Endothelial cell of umbilical vein (primary cell): ENCODE results near the gene ZNF205. TPM values are rescaled to one million over a fixed set of nuclear protein-coding genes. Genes with fewer than 3 reads are reported as not detected.

Experiments used
- BruUV-seq: library from RNA; stranded (reverse); fragments of 400-500 nt; replicated peaks from 2 replicates; lab custom pipeline; 2021; lab: Mats Ljungman, UMichigan
- CTCF ChIA-PET: fragments of 300-600, 350-600 bp; sonication (Branson Sonifier 250); formaldehyde crosslinking; loops from one replicate; lab custom pipeline; 2021; ENCODE audit warnings: antibody characterized with exemption, inconsistent platforms; lab: Charles Lee
- POLR2A ChIA-PET: fragments of 300-600, 350-600 bp; sonication (Branson Sonifier 250); formaldehyde crosslinking; loops from one replicate; lab custom pipeline; 2021; ENCODE audit warnings: antibody characterized with exemption, inconsistent platforms; lab: Charles Lee
- DNase-seq: peaks from one replicate; pipeline ENCODE4 v3.0.0-alpha.2; 2011; ENCODE audit warnings: low read depth, low spot score
- FAIRE-seq: peaks from 2 replicates; lab custom pipeline; 2011; peaks lifted over from hg19 to GRCh38; lab: Jason Lieb, UNC
- H2AFZ ChIP-seq: 2 replicates; pipeline ENCODE4 v1.6.0; 2012; ENCODE audit warnings: low read depth, low read length, control low read depth, inconsistent platforms
- H3K27ac ChIP-seq: 2 replicates; pipeline ENCODE4 v1.5.1; 2011; ENCODE audit warnings: low read depth, mild to moderate bottlenecking, control low read depth, low read length, moderate library complexity; ENCODE audit not compliant: insufficient read depth
- H3K27me3 ChIP-seq, 2 experiments: 2 replicates each; pipeline versions ENCODE4 v1.6.0 to v1.6.1; 2011; ENCODE audit warnings: low read length in 2 of 2, mixed read lengths in 1 of 2; ENCODE audit not compliant: control insufficient read depth in 2 of 2, insufficient read depth in 2 of 2
- H3K36me3 ChIP-seq, 2 experiments: 2 replicates in 1 of 2; 3 replicates in 1 of 2; pipeline ENCODE4 v1.5.1; 2011; ENCODE audit warnings: low read length in 2 of 2, mild to moderate bottlenecking in 1 of 2, moderate library complexity in 1 of 2; ENCODE audit not compliant: control insufficient read depth in 2 of 2, insufficient read depth in 2 of 2; ENCODE audit errors: extremely low read depth in 1 of 2
- H3K4me1 ChIP-seq: 3 replicates; pipeline ENCODE4 v1.5.1; 2011; ENCODE audit warnings: mild to moderate bottlenecking, low read length; ENCODE audit not compliant: control insufficient read depth, insufficient read depth; ENCODE audit errors: extremely low read depth
- H3K4me2 ChIP-seq: 2 replicates; pipeline ENCODE4 v1.6.1; 2011; ENCODE audit warnings: low read length, control low read depth, mixed read lengths; ENCODE audit not compliant: insufficient read depth
- H3K4me3 ChIP-seq, 3 experiments: fragments of 200-600 bp in 1 of 3; sonication (generic), shearing (Covaris generic) in 1 of 3; replicated peaks in 1 of 3; 2 replicates each; pipeline ENCODE4 v1.5.1; 2011 to 2016; ENCODE audit warnings: control low read depth in 3 of 3, low read length in 3 of 3, mild to moderate bottlenecking in 2 of 3, inconsistent platforms in 1 of 3, low read depth in 1 of 3, moderate library complexity in 1 of 3; ENCODE audit not compliant: insufficient read depth in 1 of 3
- H3K79me2 ChIP-seq: 2 replicates; pipeline ENCODE4 v1.6.0; 2012; ENCODE audit warnings: low read length, inconsistent platforms; ENCODE audit not compliant: control insufficient read depth, insufficient read depth
- H3K9ac ChIP-seq: replicated peaks from 2 replicates; pipeline ENCODE3; 2011; ENCODE audit warnings: low read length, control low read depth; ENCODE audit not compliant: insufficient read depth; ENCODE audit errors: extremely low read depth
- H3K9me1 ChIP-seq: replicated peaks from 3 replicates; pipeline ENCODE4 v1.6.0; 2011; ENCODE audit warnings: mild to moderate bottlenecking, low read length; ENCODE audit not compliant: control insufficient read depth, insufficient read depth; ENCODE audit errors: extremely low read depth
- H3K9me3 ChIP-seq: replicated peaks from 2 replicates; pipeline ENCODE4 v1.5.1; 2012; ENCODE audit warnings: low read length, inconsistent platforms; ENCODE audit not compliant: control insufficient read depth, insufficient read depth
- H4K20me1 ChIP-seq: replicated peaks from 2 replicates; pipeline ENCODE3; 2011; ENCODE audit warnings: mild to moderate bottlenecking, low read length; ENCODE audit not compliant: control insufficient read depth, insufficient read depth; ENCODE audit errors: extremely low read depth
- FOS ChIP-seq: IDR thresholded peaks from 2 replicates; pipeline ENCODE4 v1.6.1; 2011; ENCODE audit warnings: mild to moderate bottlenecking, low read length, moderate library complexity, borderline replicate concordance; ENCODE audit not compliant: insufficient read depth
- GATA2 ChIP-seq: IDR thresholded peaks from 2 replicates; pipeline ENCODE4 v1.7.0; 2011; ENCODE audit warnings: low read depth, mild to moderate bottlenecking, moderate library complexity, mixed read lengths, low read length; ENCODE audit not compliant: insufficient read length, insufficient read depth
- JUN ChIP-seq: IDR thresholded peaks from 2 replicates; pipeline ENCODE4 v1.6.1; 2011; ENCODE audit warnings: borderline replicate concordance, low read depth; ENCODE audit not compliant: insufficient read length, insufficient read depth
- POLR2A ChIP-seq: IDR thresholded peaks from 2 replicates; pipeline ENCODE4 v1.6.1; 2012; ENCODE audit warnings: low read depth, mild to moderate bottlenecking, control low read depth, low read length
- POLR2AphosphoS5 ChIP-seq: IDR thresholded peaks from 2 replicates; pipeline ENCODE4 v1.6.1; 2012; ENCODE audit warnings: low read depth, mild to moderate bottlenecking, control low read depth, low read length, moderate library complexity; ENCODE audit not compliant: insufficient read depth
- dilution Hi-C: fragments of 300-500 bp; cut with MboI; formaldehyde crosslinking; loops from one replicate; pipeline ENCODE4 v1.15.0; 2019; ENCODE audit warnings: low sequenced_read_pairs; ENCODE audit not compliant: extremely low pct_ligation_motif_present
- intact Hi-C: fragments of 100-400 bp; cut with micrococcal nuclease; formaldehyde crosslinking; loops from one replicate; pipeline ENCODE4 v1.10.0; 2022
- polyA plus RNA-seq, 4 experiments: library from polyadenylated mRNA; depleted of rRNA in 3 of 4; stranded (reverse) in 3 of 4; unstranded in 1 of 4; fragments of >200 nt; gene quantifications; 2 replicates each; pipeline versions ENCODE4 v1.2.1 to v1.2.3, GENCODE V29; 2011 to 2012; ENCODE audit warnings: missing spikeins in 1 of 4
- total RNA-seq: library from RNA; stranded (reverse); gene quantifications from 2 replicates; pipeline ENCODE4 v1.2.3, GENCODE V29; 2021
- TF ChIP-seq, protein P1 (sequence below), 2 donors: IDR thresholded peaks; 1 replicate in 1 of 2; 2 replicates in 1 of 2; pipeline ENCODE4 v1.5.1; 2011; ENCODE audit warnings: low read length in 2 of 2, mild to moderate bottlenecking in 2 of 2, moderate library complexity in 2 of 2, control low read depth in 1 of 2, inconsistent platforms in 1 of 2, low read depth in 1 of 2; ENCODE audit not compliant: insufficient read depth in 1 of 2; ENCODE audit errors: extremely low read depth in 1 of 2
- TF ChIP-seq, protein P2 (sequence below): IDR thresholded peaks from 2 replicates; pipeline ENCODE4 v1.6.1; 2011; ENCODE audit not compliant: insufficient read depth, insufficient read length

ZNF205 gene
- total and polyA plus RNA-seq, 2 donors (not counting 3 experiments of a cell fraction or from before 2014, with no cell fraction given): 18.5 to 19.0 TPM

DNA sequence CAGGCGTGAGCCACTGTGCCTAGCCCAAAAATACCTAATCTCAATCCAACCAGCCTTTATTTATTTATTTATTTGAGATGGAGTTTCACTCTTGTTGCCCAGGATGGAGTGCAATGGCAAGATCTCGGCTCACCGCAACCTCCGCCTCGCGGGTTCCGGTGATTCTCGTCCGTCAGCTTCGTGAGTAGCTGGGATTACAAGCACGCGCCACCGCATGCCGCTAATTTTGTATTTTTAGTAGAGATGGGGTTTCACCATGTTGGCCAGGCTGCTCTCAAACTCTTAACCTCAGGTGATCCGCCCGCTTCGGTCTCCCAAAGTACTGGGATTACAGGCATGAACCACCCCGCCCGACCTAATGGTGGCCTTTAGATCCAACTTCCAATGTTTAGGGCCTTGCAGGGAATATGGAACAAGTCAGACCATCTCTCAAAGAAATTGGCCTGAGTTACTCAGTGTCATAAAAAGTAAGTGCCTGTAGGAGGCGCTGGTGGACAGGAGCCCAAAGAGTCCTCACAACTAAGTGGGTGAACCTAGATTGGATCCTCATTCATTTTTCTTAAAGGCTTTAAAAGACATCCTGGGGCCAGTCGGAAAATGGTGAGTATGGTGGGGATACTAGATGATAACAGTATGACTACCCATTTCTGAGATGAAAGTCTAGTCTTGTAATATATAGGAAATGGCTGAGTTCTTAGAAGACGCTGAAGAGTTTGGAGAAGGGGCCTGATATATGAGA, 17.9 kb upstream of the ZNF205 start:
- Histone ChIP-seq H3K27ac (no peak overlapping the region), H3K4me1 (peaks cover under 1% of the 10 kb centered on the region), H3K79me2 (no peaks in the 10 kb centered on the region), H2AFZ (no peak overlapping the region), H3K9me1 (no peaks in the 10 kb centered on the region), H4K20me1 (no peaks in the 10 kb centered on the region), H3K36me3 (no peaks in the 10 kb centered on the region), H3K9ac (no peak overlapping the region), H3K4me3 (no peak overlapping the region), H3K4me2 (no peak overlapping the region), H3K27me3 (peaks cover 0 to 2% of the 10 kb centered on the region in 2 experiments), H3K9me3 (no peaks in the 10 kb centered on the region)
- BruUV-seq: no TSS peak
- DNase-seq (peak; percentile 74), FAIRE-seq (peak; percentile 93)
- ChIA-PET CTCF (interaction anchor here (1.0 to 2.4 kb wide), 4 partner anchors 19 to 73 kb away, joined by 3 to 15 read pairs (median 12); no protein-coding TSS in a partner anchor), POLR2A (no interaction called here)
- intact Hi-C loops (loop anchor here (1.0 kb wide), 3 partner anchors 35 to 72 kb away; no protein-coding TSS in a partner anchor), dilution Hi-C loops (no loop called here)
- no peak for TF ChIP-seq GATA2
- TF ChIP-seq, protein P1, sequence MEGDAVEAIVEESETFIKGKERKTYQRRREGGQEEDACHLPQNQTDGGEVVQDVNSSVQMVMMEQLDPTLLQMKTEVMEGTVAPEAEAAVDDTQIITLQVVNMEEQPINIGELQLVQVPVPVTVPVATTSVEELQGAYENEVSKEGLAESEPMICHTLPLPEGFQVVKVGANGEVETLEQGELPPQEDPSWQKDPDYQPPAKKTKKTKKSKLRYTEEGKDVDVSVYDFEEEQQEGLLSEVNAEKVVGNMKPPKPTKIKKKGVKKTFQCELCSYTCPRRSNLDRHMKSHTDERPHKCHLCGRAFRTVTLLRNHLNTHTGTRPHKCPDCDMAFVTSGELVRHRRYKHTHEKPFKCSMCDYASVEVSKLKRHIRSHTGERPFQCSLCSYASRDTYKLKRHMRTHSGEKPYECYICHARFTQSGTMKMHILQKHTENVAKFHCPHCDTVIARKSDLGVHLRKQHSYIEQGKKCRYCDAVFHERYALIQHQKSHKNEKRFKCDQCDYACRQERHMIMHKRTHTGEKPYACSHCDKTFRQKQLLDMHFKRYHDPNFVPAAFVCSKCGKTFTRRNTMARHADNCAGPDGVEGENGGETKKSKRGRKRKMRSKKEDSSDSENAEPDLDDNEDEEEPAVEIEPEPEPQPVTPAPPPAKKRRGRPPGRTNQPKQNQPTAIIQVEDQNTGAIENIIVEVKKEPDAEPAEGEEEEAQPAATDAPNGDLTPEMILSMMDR (IDR thresholded peaks at IDR 0.05; ENCODE audit: extremely low read depth in 1 of 2, insufficient read depth in 1 of 2, low read depth in 1 of 2, low read length in 2 of 2): peak; percentile 61 to 70

DNA sequence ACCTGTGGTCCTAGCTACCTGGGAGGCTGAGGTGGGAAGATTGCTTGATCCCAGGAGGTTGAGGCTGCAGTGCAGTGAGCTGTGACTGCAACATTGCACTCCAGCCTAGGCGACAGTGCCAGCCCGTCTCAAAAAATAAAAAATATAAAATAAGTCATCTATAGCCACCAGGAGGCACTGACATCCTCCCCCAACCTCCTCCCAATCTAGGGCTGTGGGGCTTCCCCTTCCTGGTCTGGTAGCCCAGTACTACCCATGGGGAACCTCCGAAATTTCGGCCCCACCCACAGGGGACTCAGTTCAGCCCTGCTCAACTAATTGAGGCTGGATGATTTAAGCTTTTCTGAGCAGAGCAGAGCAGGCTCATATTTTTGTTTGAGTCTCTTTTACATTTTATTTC, 16.5 kb upstream of the ZNF205 start:
- Histone ChIP-seq H3K4me2 (no peak overlapping the region), H3K4me1 (peaks cover 10% of the 10 kb centered on the region), H4K20me1 (no peaks in the 10 kb centered on the region), H2AFZ (no peak overlapping the region), H3K9me1 (no peaks in the 10 kb centered on the region), H3K79me2 (no peaks in the 10 kb centered on the region), H3K9me3 (no peaks in the 10 kb centered on the region), H3K27me3 (peaks cover 0 to 2% of the 10 kb centered on the region in 2 experiments), H3K4me3 (no peak overlapping the region), H3K27ac (no peak overlapping the region), H3K9ac (no peak overlapping the region), H3K36me3 (no peaks in the 10 kb centered on the region)
- BruUV-seq: no TSS peak
- POLR2A ChIA-PET: no interaction called here
- dilution Hi-C loops: no loop called here
- TF ChIP-seq, protein P2, sequence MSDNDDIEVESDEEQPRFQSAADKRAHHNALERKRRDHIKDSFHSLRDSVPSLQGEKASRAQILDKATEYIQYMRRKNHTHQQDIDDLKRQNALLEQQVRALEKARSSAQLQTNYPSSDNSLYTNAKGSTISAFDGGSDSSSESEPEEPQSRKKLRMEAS: no peak
- TF ChIP-seq, protein P1 (IDR thresholded peaks at IDR 0.05; ENCODE audit: extremely low read depth in 1 of 2, insufficient read depth in 1 of 2, low read depth in 1 of 2, low read length in 2 of 2): peak; percentile 7 to 32
- TF ChIP-seq JUN (no peak), POLR2A (no peak), POLR2AphosphoS5 (no peak), FOS (no peak)
- DNase-seq: no peak
- no peak for FAIRE-seq
- intact Hi-C loops: no loop called here
- CTCF ChIA-PET: interaction anchor here (0.7 to 4.8 kb wide), 6 partner anchors 10 to 64 kb away, joined by 3 to 49 read pairs (median 6); partner anchors contain the start of gene IL32
